Fibroblast of lung (primary cell): Measurements from ENCODE around the gene SLC43A3. TPM values are rescaled to one million over a fixed set of nuclear protein-coding genes. Genes with fewer than 3 reads are reported as not detected.

ENCODE experiments used
- DNase-seq, 2 donors: peaks; one replicate each; pipeline versions ENCODE4 v3.0.0 to v3.0.0-alpha.2; 2010; ENCODE audit warnings: low read depth in 2 of 2
- H2AFZ ChIP-seq: 2 replicates; pipeline ENCODE4 v1.5.1; 2012; ENCODE audit warnings: low read length, control low read depth, inconsistent platforms
- H3K27ac ChIP-seq: 2 replicates; pipeline ENCODE4 v1.5.1; 2011; ENCODE audit warnings: low read length, control low read depth; ENCODE audit not compliant: insufficient read depth
- H3K27me3 ChIP-seq: 2 replicates; pipeline ENCODE4 v1.5.1; 2011; ENCODE audit warnings: mild to moderate bottlenecking, low read length; ENCODE audit not compliant: control insufficient read depth, insufficient read depth
- H3K36me3 ChIP-seq: 2 replicates; pipeline ENCODE4 v1.5.1; 2011; ENCODE audit warnings: low read length; ENCODE audit not compliant: control insufficient read depth, insufficient read depth
- H3K4me1 ChIP-seq: 2 replicates; pipeline ENCODE4 v1.5.1; 2011; ENCODE audit warnings: low read length; ENCODE audit not compliant: control insufficient read depth, insufficient read depth; ENCODE audit errors: extremely low read depth
- H3K4me2 ChIP-seq: 2 replicates; pipeline ENCODE4 v1.5.1; 2011; ENCODE audit warnings: low read length, control low read depth; ENCODE audit not compliant: insufficient read depth; ENCODE audit errors: extremely low read depth
- H3K4me3 ChIP-seq, 4 experiments: fragments of 200-600 bp in 1 of 4; sonication (generic) in 1 of 4; replicated peaks in 1 of 4; 2 replicates each; pipeline ENCODE4 v1.5.1; 2011 to 2016; ENCODE audit warnings: low read length in 4 of 4, low read depth in 3 of 4, mild to moderate bottlenecking in 3 of 4, control low read depth in 2 of 4, inconsistent platforms in 1 of 4, mixed read lengths in 1 of 4; ENCODE audit not compliant: insufficient read depth in 1 of 4; ENCODE audit errors: control extremely low read depth in 1 of 4
- H3K79me2 ChIP-seq: 2 replicates; pipeline ENCODE4 v1.5.1; 2012; ENCODE audit warnings: mild to moderate bottlenecking, low read length, inconsistent platforms; ENCODE audit not compliant: control insufficient read depth, insufficient read depth
- H3K9ac ChIP-seq: 2 replicates; pipeline ENCODE4 v1.5.1; 2011; ENCODE audit warnings: mild to moderate bottlenecking, low read length, control low read depth; ENCODE audit not compliant: insufficient read depth
- H3K9me3 ChIP-seq: 2 replicates; pipeline ENCODE4 v1.5.1; 2012; ENCODE audit warnings: low read depth, low read length; ENCODE audit not compliant: control insufficient read depth, insufficient read depth
- H4K20me1 ChIP-seq: 2 replicates; pipeline ENCODE4 v1.5.1; 2011; ENCODE audit warnings: low read length; ENCODE audit not compliant: control insufficient read depth, insufficient read depth; ENCODE audit errors: extremely low read depth
- CTCF ChIP-seq, 2 donors: IDR thresholded peaks in 1 of 2; conservative IDR thresholded peaks in 1 of 2; 1 replicate in 1 of 2; 2 replicates in 1 of 2; pipeline ENCODE4 v1.5.1; 2011 to 2012; ENCODE audit warnings: low read length in 2 of 2, control low read depth in 1 of 2, inconsistent platforms in 1 of 2, low read depth in 1 of 2, mild to moderate bottlenecking in 1 of 2
- EZH2 ChIP-seq: IDR thresholded peaks from 2 replicates; pipeline ENCODE4 v1.5.1; 2012; ENCODE audit warnings: low read length, control low read depth, mild to moderate bottlenecking; ENCODE audit errors: missing control alignments
- polyA plus RNA-seq, 2 donors: library from polyadenylated mRNA; depleted of rRNA in 1 of 2; stranded (reverse) in 1 of 2; unstranded in 1 of 2; fragments of >200 nt; gene quantifications; 2 replicates each; pipeline ENCODE4 v1.2.1, GENCODE V29; 2011 to 2012; ENCODE audit warnings: missing spikeins in 1 of 2
- total RNA-seq: library from RNA; depleted of rRNA; stranded (reverse); fragments of >200 nt; gene quantifications from 2 replicates; pipeline ENCODE4 v1.2.1, GENCODE V29; 2014

SLC43A3 gene
- total and polyA plus RNA-seq, 2 donors (not counting 1 experiment from before 2014, with no cell fraction given) = 34.8 to 41.5 TPM

GRCh38 chr11:57438345-57439285 is 11.7 kb upstream of the SLC43A3 start:
- H3K36me3 ChIP-seq = no peaks in the 10 kb centered on the region
- H3K27ac ChIP-seq = no peak overlapping the region
- H3K9ac ChIP-seq = no peak overlapping the region
- no peak overlapping the region for H3K4me3 ChIP-seq
- no peaks in the 10 kb centered on the region for H4K20me1 ChIP-seq
- no peak overlapping the region for H2AFZ ChIP-seq
- H3K79me2 ChIP-seq = no peaks in the 10 kb centered on the region
- no peaks in the 10 kb centered on the region for H3K9me3 ChIP-seq
- no peaks in the 10 kb centered on the region for H3K27me3 ChIP-seq
- DNase-seq = no peak
- peaks cover 11% of the 10 kb centered on the region for H3K4me1 ChIP-seq
- H3K4me2 ChIP-seq = no peak overlapping the region
- TF ChIP-seq EZH2 (no peak), CTCF (conservative IDR thresholded peaks at IDR 0.05 in 1 of 2, IDR thresholded peaks at IDR 0.05 in 1 of 2; ENCODE audit: low read depth in 1 of 2, low read length in 2 of 2) (no peak)

DNA sequence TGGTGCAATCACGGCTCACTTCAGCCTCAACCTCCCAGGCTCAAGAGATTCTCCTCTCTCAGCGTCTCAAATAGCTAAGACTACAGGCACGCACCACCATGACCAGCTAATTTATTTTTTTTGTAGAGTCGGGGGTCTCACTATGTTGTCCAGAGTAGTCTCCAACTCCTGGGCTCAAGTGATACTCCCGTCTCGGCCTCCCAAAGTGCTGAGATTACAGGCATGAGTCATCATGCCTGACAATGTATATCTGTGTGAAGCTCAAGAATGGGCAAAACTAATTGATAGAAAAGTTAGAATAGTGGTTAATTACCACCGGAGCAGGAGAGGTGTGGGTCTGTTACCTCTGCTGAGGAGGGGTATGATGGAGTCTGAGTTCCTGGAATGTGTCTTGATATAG is 9.1 kb upstream of the SLC43A3 start:
- H4K20me1 ChIP-seq = no peaks in the 10 kb centered on the region
- peaks cover 16% of the 10 kb centered on the region for H3K4me1 ChIP-seq
- no peak overlapping the region for H3K4me3 ChIP-seq
- no peak overlapping the region for H3K4me2 ChIP-seq
- H3K27ac ChIP-seq = no peak overlapping the region
- H3K79me2 ChIP-seq = no peaks in the 10 kb centered on the region
- no peak for TF ChIP-seq EZH2
- TF ChIP-seq CTCF (conservative IDR thresholded peaks at IDR 0.05 in 1 of 2, IDR thresholded peaks at IDR 0.05 in 1 of 2; ENCODE audit: low read depth in 1 of 2, low read length in 2 of 2) = no peak
- H2AFZ ChIP-seq = no peak overlapping the region
- no peak overlapping the region for H3K9ac ChIP-seq
- DNase-seq = no peak
- no peaks in the 10 kb centered on the region for H3K36me3 ChIP-seq
- no peaks in the 10 kb centered on the region for H3K27me3 ChIP-seq
- H3K9me3 ChIP-seq = no peaks in the 10 kb centered on the region

GRCh38 chr11:57434640-57435546 is 8.0 kb upstream of the SLC43A3 start:
- H3K9me3 ChIP-seq = no peaks in the 10 kb centered on the region
- no peak for TF ChIP-seq EZH2
- no peak for TF ChIP-seq CTCF (conservative IDR thresholded peaks at IDR 0.05 in 1 of 2, IDR thresholded peaks at IDR 0.05 in 1 of 2; ENCODE audit: low read depth in 1 of 2, low read length in 2 of 2)
- no peaks in the 10 kb centered on the region for H3K27me3 ChIP-seq
- H3K27ac ChIP-seq = no peak overlapping the region
- H3K9ac ChIP-seq = no peak overlapping the region
- no peaks in the 10 kb centered on the region for H3K36me3 ChIP-seq
- H3K79me2 ChIP-seq = no peaks in the 10 kb centered on the region
- H3K4me3 ChIP-seq = no peak overlapping the region
- H4K20me1 ChIP-seq = no peaks in the 10 kb centered on the region
- peak; percentile 91 to 98 for DNase-seq
- H3K4me2 ChIP-seq = peak overlapping the region; percentile 73
- peaks cover 16% of the 10 kb centered on the region for H3K4me1 ChIP-seq
- H2AFZ ChIP-seq = no peak overlapping the region
